ENCODE measurements around the gene LARGE1.

DNA sequence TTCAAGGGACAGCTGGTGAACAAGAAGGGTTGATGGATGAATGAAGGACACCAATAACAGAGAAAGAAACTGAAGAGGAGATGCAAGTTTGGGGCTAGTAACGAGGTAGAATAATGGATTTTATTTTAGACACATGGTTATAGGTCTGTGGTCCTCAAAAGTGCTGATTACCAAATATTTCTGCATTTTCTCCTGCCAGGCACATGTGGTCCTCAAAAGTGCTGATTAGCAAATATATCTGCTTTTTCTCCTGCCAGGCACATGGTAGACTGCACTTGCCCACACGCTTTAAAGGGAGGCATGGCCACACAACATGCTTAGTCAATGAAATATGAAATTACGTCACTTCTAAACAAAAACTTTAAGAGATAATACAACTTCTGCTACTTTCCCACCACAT is 489.0 kb downstream of the LARGE1 start:
- TF ChIP-seq SIN3A (IDR thresholded peaks at IDR 0.05; ENCODE audit: borderline replicate concordance, insufficient read depth, low read length) (no peak), TAF1 (IDR thresholded peaks at IDR 0.05; ENCODE audit: borderline replicate concordance, insufficient read depth, low read length) (no peak), POLR2AphosphoS5 (IDR thresholded peaks at IDR 0.05; ENCODE audit: low read depth, low read length) (no peak)
